ENCODE measurements around the gene CX3CR1.
"Not testable (repeated sequence)": the region's sequence is repeated elsewhere in the genome, so short reads cannot be mapped to it uniquely, and the experiment has no call there.

The CX3CR1 gene

GRCh38 chr3:39322936-39323335 lies 43.1 kb upstream of the CX3CR1 start:
- DNase-seq (ENCODE audit: low read depth), result no peak
- H3K4me3 ChIP-seq (ENCODE audit: low read depth, low read length), result no peak overlapping the region
- no peak for TF ChIP-seq CTCF (IDR thresholded peaks at IDR 0.05; ENCODE audit: insufficient read depth, low read depth, low read length, missing control alignments)

- not testable (repeated sequence) for H3K4me3 ChIP-seq (ENCODE audit: low read depth, low read length); DNase-seq (ENCODE audit: low read depth)
These were observed 42.4 kb upstream of the CX3CR1 start for GRCh38 chr3:39322209-39322715.

- not testable (repeated sequence) for H3K4me3 ChIP-seq (ENCODE audit: low read depth, low read length)
- DNase-seq (ENCODE audit: low read depth), result peak; percentile 39
These were observed 41.7 kb upstream of the CX3CR1 start for GRCh38 chr3:39321574-39321983.

GRCh38 chr3:39319249-39319648 lies 39.4 kb upstream of the CX3CR1 start:
- no peak for TF ChIP-seq CTCF (IDR thresholded peaks at IDR 0.05; ENCODE audit: insufficient read depth, low read depth, low read length, missing control alignments)
- no peak for DNase-seq (ENCODE audit: low read depth)
- no peak overlapping the region for H3K4me3 ChIP-seq (ENCODE audit: low read depth, low read length)

GRCh38 chr3:39318301-39318700 lies 38.5 kb upstream of the CX3CR1 start:
- no peak for DNase-seq (ENCODE audit: low read depth)
- H3K4me3 ChIP-seq (ENCODE audit: low read depth, low read length), result no peak overlapping the region
- TF ChIP-seq CTCF (IDR thresholded peaks at IDR 0.05; ENCODE audit: insufficient read depth, low read depth, low read length, missing control alignments), result no peak

- H3K4me3 ChIP-seq (ENCODE audit: low read depth, low read length), result no peak overlapping the region
- no peak for DNase-seq (ENCODE audit: low read depth)
- no peak for TF ChIP-seq CTCF (IDR thresholded peaks at IDR 0.05; ENCODE audit: insufficient read depth, low read depth, low read length, missing control alignments)
These were observed 37.8 kb upstream of the CX3CR1 start for GRCh38 chr3:39317571-39318169.

- TF ChIP-seq CTCF (IDR thresholded peaks at IDR 0.05; ENCODE audit: insufficient read depth, low read depth, low read length, missing control alignments), result no peak
- H3K4me3 ChIP-seq (ENCODE audit: low read depth, low read length), result no peak overlapping the region
- no peak for DNase-seq (ENCODE audit: low read depth)
These were observed 35.6 kb upstream of the CX3CR1 start for GRCh38 chr3:39315420-39315819.

GRCh38 chr3:39313289-39313688 lies 33.5 kb upstream of the CX3CR1 start:
- TF ChIP-seq CTCF (IDR thresholded peaks at IDR 0.05; ENCODE audit: insufficient read depth, low read depth, low read length, missing control alignments), result no peak
- no peak overlapping the region for H3K4me3 ChIP-seq (ENCODE audit: low read depth, low read length)
- DNase-seq (ENCODE audit: low read depth), result no peak

All from GM12865 (cell line).